Neural crest cell (in vitro differentiated cells): ENCODE results near the gene RAB38. TPM values are rescaled to one million over a fixed set of nuclear protein-coding genes. Genes with fewer than 3 reads are reported as not detected.

ENCODE experiments used
- DNase-seq: peaks from one replicate; pipeline ENCODE4 v3.0.0; 2021; ENCODE audit warnings: low read depth, mixed read lengths, low spot score
- H3K27ac Mint-ChIP-seq: one replicate; pipeline ENCODE4 v1.8.0; 2021; ENCODE audit warnings: mild to moderate bottlenecking, mixed read lengths; ENCODE audit not compliant: unreplicated experiment
- H3K27me3 Mint-ChIP-seq: 2 replicates; pipeline ENCODE4 v1.8.0; 2021; ENCODE audit warnings: low read depth, mild to moderate bottlenecking, mixed read lengths
- H3K36me3 Mint-ChIP-seq: 2 replicates; pipeline ENCODE4 v1.8.0; 2021; ENCODE audit warnings: low read depth, mild to moderate bottlenecking, mixed read lengths
- H3K4me1 Mint-ChIP-seq: 2 replicates; pipeline ENCODE4 v1.8.0; 2021; ENCODE audit warnings: mixed read lengths
- H3K4me3 Mint-ChIP-seq: one replicate; pipeline ENCODE4 v1.8.0; 2021; ENCODE audit warnings: mild to moderate bottlenecking, mixed read lengths
- H3K9me3 Mint-ChIP-seq: 2 replicates; pipeline ENCODE4 v1.8.0; 2021; ENCODE audit warnings: mixed read lengths
- CTCF ChIP-seq: fragments of 200-600 bp; sonication (generic); conservative IDR thresholded peaks from 2 replicates; pipeline ENCODE4 v1.5.0; 2021; ENCODE audit warnings: antibody characterized with exemption, mild to moderate bottlenecking
- total RNA-seq: library from RNA; stranded (reverse); gene quantifications from 2 replicates; pipeline ENCODE4 v1.2.1, GENCODE V29; 2021

Gene RAB38
- total RNA-seq, 1 donor from 2014 or later, result 3.6 TPM

- H3K9me3 Mint-ChIP-seq, result no peaks in the 10 kb centered on the region
- H3K27ac Mint-ChIP-seq, result no peak overlapping the region
- H3K4me1 Mint-ChIP-seq, result peaks cover 8% of the 10 kb centered on the region
- no peak for DNase-seq
- no peak overlapping the region for H3K4me3 Mint-ChIP-seq
- H3K27me3 Mint-ChIP-seq, result no peaks in the 10 kb centered on the region
- no peak for TF ChIP-seq CTCF
- no peaks in the 10 kb centered on the region for H3K36me3 Mint-ChIP-seq
Observed at GRCh38 chr11:88119561-88119960, 55.7 kb downstream of the RAB38 start.

- Mint-ChIP-seq H3K27ac (no peak overlapping the region), H3K36me3 (no peaks in the 10 kb centered on the region), H3K4me1 (peaks cover 8% of the 10 kb centered on the region), H3K27me3 (no peaks in the 10 kb centered on the region), H3K9me3 (no peaks in the 10 kb centered on the region), H3K4me3 (no peak overlapping the region)
- TF ChIP-seq CTCF, result no peak
- no peak for DNase-seq
Observed at GRCh38 chr11:88117281-88117858, 57.9 kb downstream of the RAB38 start.

DNA sequence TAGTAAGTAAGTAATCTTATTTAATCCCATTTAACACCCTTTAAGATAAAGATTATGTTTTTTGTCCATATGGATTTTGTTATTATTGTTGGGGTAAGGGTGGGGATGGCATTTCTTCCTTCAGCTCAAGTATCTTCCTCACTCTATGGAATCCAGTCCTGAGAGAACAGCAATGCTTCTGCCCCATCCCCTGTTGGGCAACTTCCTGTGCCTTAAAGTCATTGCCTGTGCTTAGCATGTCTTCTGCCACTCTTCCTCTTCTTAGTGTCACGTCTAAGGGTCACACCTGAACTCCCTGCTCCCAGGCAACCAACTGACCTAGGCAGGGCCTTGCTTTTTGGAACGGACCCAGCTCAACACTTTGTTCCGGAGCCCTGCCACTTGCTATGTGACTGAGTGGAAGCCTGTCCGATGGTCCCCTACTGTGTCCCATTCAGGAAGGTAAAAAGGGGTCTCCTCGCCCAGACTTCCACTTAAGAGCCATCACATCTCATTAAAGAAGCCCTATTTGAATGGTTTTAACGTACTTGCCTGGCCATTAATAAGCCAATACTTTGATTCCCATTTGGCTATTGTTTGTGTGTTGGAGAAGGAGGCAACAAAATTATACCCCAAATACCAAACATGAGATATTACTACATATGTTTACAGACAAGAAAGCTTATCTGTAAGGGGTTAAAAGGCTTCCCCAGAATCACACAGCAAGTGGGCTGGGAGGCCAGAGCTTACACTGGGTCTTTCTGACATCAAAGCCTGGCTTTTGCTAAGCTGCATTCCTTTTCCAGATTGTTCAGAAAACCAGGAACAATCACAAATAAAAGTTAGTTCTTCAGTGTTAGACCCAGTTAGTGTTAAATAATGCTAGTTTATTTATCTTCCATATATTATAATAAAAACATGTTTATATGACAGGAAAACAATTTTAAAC, 59.2 kb downstream of the RAB38 start:
- no peaks in the 10 kb centered on the region for H3K27me3 Mint-ChIP-seq
- no peak for DNase-seq
- TF ChIP-seq CTCF, result no peak
- no peak overlapping the region for H3K4me3 Mint-ChIP-seq
- H3K27ac Mint-ChIP-seq, result no peak overlapping the region
- H3K9me3 Mint-ChIP-seq, result peaks cover 1% of the 10 kb centered on the region
- H3K4me1 Mint-ChIP-seq, result peaks cover 8% of the 10 kb centered on the region
- H3K36me3 Mint-ChIP-seq, result no peaks in the 10 kb centered on the region

DNA sequence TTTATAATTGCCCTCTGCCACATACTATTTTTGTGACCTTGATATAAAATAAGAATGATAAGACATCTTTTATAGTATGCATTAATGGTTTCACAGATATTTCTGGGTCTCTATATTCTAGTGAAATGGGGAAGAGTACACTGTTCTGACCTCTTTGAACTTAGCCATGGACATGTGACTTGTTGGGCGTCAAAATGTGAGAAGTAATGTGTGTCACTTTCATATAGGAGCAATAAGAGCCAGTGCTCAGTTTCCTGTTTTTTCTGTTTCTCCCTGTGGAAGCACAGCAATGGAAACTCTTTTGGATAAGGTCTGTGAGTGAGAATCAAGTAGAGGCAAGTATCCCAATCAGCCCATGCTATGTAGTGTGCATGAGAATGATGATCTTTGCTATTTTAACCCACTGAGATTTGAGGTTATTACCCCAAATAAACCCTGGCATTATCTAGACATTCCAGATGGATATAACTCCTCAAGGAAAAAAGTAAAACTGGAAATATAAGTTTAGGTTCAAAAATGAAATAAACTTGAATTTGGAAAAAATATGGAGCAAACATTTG, 60.7 kb downstream of the RAB38 start:
- H3K36me3 Mint-ChIP-seq, result peaks cover 1% of the 10 kb centered on the region
- no peak for DNase-seq
- no peak overlapping the region for H3K4me3 Mint-ChIP-seq
- no peak overlapping the region for H3K27ac Mint-ChIP-seq
- H3K4me1 Mint-ChIP-seq, result peaks cover 5% of the 10 kb centered on the region
- H3K9me3 Mint-ChIP-seq, result peaks cover 5% of the 10 kb centered on the region
- TF ChIP-seq CTCF, result no peak
- no peaks in the 10 kb centered on the region for H3K27me3 Mint-ChIP-seq

DNA sequence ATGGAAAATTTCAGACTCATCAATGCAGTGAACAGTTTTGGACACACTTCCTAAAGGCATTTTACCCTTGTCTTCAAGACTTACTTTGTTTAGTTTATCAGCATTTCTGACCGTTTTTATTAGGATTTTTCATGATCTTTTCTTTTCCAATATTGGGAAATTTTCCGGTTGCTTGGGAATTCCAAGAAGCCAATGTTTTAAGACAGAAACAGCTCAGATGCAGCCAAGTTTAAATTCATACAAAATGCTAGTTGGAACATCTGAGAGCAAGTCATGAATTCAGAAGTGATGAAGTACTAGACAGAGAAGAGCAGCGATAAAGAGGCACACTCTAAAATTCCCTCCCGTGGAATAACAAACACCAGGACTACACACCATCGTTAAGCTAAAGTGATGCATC, 68.6 kb downstream of the RAB38 start:
- peaks cover 12% of the 10 kb centered on the region for H3K9me3 Mint-ChIP-seq
- no peak overlapping the region for H3K4me3 Mint-ChIP-seq
- H3K27ac Mint-ChIP-seq, result no peak overlapping the region
- DNase-seq, result no peak
- peaks cover 5% of the 10 kb centered on the region for H3K4me1 Mint-ChIP-seq
- TF ChIP-seq CTCF, result no peak
- peaks cover 6% of the 10 kb centered on the region for H3K36me3 Mint-ChIP-seq
- H3K27me3 Mint-ChIP-seq, result no peaks in the 10 kb centered on the region
